Caco-2 (cell line): ENCODE results near the gene RNF167. TPM values are rescaled to one million over a fixed set of nuclear protein-coding genes. Genes with fewer than 3 reads are reported as not detected.

ENCODE experiments used
- BruUV-seq: library from RNA; stranded (reverse); fragments of 400-500 nt; replicated peaks from 2 replicates; lab custom pipeline; 2021; lab: Mats Ljungman, UMichigan
- CTCF ChIA-PET: fragments of 300-600 bp; sonication (Branson Sonifier 250); formaldehyde crosslinking; loops from one replicate; lab custom pipeline; 2022; ENCODE audit warnings: antibody characterized with exemption; lab: Charles Lee
- POLR2A ChIA-PET: fragments of 300-600 bp; sonication (Branson Sonifier 250); formaldehyde crosslinking; loops from one replicate; lab custom pipeline; 2022; ENCODE audit warnings: antibody characterized with exemption; lab: Charles Lee
- DNase-seq, 2 experiments: peaks; one replicate each; pipeline versions ENCODE4 v3.0.0 to v3.0.0-alpha.2; 2020 to 2022
- H3K27me3 ChIP-seq: replicated peaks from 2 replicates; pipeline ENCODE4 v1.6.0; 2011; ENCODE audit warnings: low read length; ENCODE audit not compliant: control insufficient read depth, insufficient read depth
- H3K36me3 ChIP-seq: 2 replicates; pipeline ENCODE4 v1.5.1; 2011; ENCODE audit warnings: low read length; ENCODE audit not compliant: control insufficient read depth, insufficient read depth
- H3K4me1 ChIP-seq: fragments of 250-450 bp; sonication (Bioruptor Pico); 2 replicates; pipeline ENCODE4 v1.5.1; 2020; ENCODE audit warnings: mild to moderate bottlenecking
- H3K4me3 ChIP-seq: 2 replicates; pipeline ENCODE4 v1.5.1; 2011; ENCODE audit warnings: low read depth, mild to moderate bottlenecking, control low read depth, low read length
- H3K9me3 ChIP-seq: fragments of 250-450 bp; sonication (Bioruptor Pico); 2 replicates; pipeline ENCODE4 v1.5.1; 2020; ENCODE audit warnings: mild to moderate bottlenecking, moderate library complexity
- H3K27ac Mint-ChIP-seq: one replicate; pipeline ENCODE4 v1.8.0; 2022; ENCODE audit warnings: mixed read lengths; ENCODE audit not compliant: unreplicated experiment
- H3K27me3 Mint-ChIP-seq: one replicate; pipeline ENCODE4 v1.8.0; 2022; ENCODE audit warnings: mixed read lengths; ENCODE audit not compliant: insufficient read depth, unreplicated experiment
- H3K36me3 Mint-ChIP-seq: one replicate; pipeline ENCODE4 v1.8.0; 2022; ENCODE audit warnings: mild to moderate bottlenecking, mixed read lengths; ENCODE audit not compliant: insufficient read depth, unreplicated experiment
- H3K4me1 Mint-ChIP-seq: one replicate; pipeline ENCODE4 v1.8.0; 2022; ENCODE audit warnings: low read depth, mixed read lengths; ENCODE audit not compliant: unreplicated experiment
- H3K4me3 Mint-ChIP-seq: one replicate; pipeline ENCODE4 v1.8.0; 2022; ENCODE audit warnings: mild to moderate bottlenecking, moderate library complexity, mixed read lengths; ENCODE audit not compliant: unreplicated experiment
- H3K9me3 Mint-ChIP-seq: one replicate; pipeline ENCODE4 v1.8.0; 2022; ENCODE audit warnings: mixed read lengths; ENCODE audit not compliant: unreplicated experiment
- CTCF ChIP-seq, 2 experiments: fragments of 200-600 bp in 1 of 2; IDR thresholded peaks; 1 replicate in 1 of 2; 2 replicates in 1 of 2; pipeline versions ENCODE4 v1.5.1 to v1.8.0; 2011 to 2022; ENCODE audit warnings: antibody characterized with exemption in 1 of 2, control low read depth in 1 of 2, inconsistent platforms in 1 of 2, low read depth in 1 of 2, low read length in 1 of 2, mild to moderate bottlenecking in 1 of 2, moderate library complexity in 1 of 2; ENCODE audit not compliant: insufficient read depth in 1 of 2, severe bottlenecking in 1 of 2, unreplicated experiment in 1 of 2
- intact Hi-C: fragments of 100-400 bp; cut with micrococcal nuclease; formaldehyde crosslinking; loops from one replicate; pipeline ENCODE4 v1.10.0; 2022; ENCODE audit not compliant: unreplicated experiment
- total RNA-seq: library from RNA; stranded (reverse); gene quantifications from 2 replicates; pipeline ENCODE4 v1.2.3, GENCODE V29; 2022

The RNF167 gene
- total RNA-seq, 1 experiment from 2014 or later, result 60.9 TPM

DNA sequence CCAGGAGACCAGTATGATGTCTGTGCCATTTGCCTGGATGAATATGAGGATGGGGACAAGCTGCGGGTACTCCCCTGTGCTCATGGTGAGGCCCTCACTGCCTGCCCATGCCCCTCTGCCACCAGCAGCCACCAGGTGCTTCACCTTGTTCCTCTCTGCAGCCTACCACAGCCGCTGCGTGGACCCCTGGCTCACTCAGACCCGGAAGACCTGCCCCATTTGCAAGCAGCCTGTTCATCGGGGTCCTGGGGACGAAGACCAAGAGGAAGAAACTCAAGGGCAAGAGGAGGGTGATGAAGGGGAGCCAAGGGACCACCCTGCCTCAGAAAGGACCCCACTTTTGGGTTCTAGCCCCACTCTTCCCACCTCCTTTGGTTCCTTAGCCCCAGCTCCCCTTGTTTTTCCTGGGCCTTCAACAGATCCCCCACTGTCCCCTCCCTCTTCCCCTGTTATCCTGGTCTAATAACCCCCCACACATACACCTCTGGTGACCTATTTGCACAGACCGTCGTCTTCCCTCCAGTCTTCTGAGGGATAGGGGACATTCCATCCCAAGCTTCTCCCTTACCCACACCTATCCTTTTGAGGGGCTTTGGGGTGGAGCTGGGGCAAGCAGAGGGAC is 4.6 kb downstream of the RNF167 start:
- Mint-ChIP-seq H3K4me1 (peaks cover 5% of the 10 kb centered on the region), H3K4me3 (no peak overlapping the region), H3K27me3 (no peaks in the 10 kb centered on the region), H3K9me3 (no peaks in the 10 kb centered on the region), H3K36me3 (peaks cover 50% of the 10 kb centered on the region), H3K27ac (peak overlapping the region; percentile 12)
- no TSS peak for BruUV-seq
- no peak overlapping the region for H3K4me3 ChIP-seq
- no peaks in the 10 kb centered on the region for H3K9me3 ChIP-seq
- H3K4me1 ChIP-seq, result 0 out of 2 replicates have a peak, but pooled peaks cover 7% of the 10 kb centered on the region
- H3K27me3 ChIP-seq, result no peaks in the 10 kb centered on the region
- no peaks in the 10 kb centered on the region; the same call in 1 of the 2 replicates for H3K36me3 ChIP-seq
- intact Hi-C loops, result no loop called here
- ChIA-PET CTCF (interaction anchor here (0.7 kb wide), 1 partner anchor 23 kb away, joined by 3 read pairs; the partner anchor contains the start of gene SPAG7), POLR2A (no interaction called here)
- TF ChIP-seq CTCF (IDR thresholded peaks at IDR 0.05; ENCODE audit: insufficient read depth in 1 of 2, low read depth in 1 of 2, low read length in 1 of 2, severe bottlenecking in 1 of 2, unreplicated experiment in 1 of 2), result no peak
- DNase-seq, result no peak

DNA sequence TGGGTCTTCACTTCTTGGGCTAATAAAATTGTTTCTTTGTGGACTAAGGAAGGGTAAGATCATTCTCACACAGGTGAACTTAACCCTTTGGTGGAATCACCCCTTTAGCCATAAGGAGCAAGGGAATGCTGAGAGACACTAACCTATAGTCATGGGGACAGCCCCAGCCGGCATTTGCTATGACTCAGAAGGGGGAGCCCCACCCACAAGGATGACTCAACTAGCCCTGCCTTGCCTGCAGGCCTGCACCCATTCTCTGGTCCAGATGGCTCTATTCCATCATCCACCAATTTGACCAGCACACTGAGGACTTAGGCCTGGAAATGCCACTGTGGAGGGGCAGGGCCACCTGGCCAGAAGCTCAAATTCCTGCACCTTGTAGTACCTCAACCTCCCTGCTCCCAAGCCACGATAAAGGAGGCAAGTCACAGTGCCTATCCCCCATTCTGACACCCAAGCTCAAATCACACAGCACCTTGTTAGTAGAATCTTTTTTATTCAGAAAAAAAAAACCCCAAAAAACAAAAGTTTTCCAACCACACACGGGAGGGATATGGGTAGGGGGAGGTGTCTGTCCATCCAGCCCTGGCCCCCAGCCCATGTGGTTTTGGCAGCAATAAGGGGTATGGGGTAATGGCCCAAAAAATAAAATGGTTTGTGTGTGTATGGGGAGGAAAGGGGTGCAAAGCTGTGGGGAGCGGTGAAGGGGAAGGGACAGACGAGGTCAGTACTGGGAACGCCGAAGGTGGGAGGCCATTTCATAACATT is 5.3 kb downstream of the RNF167 start:
- H3K36me3 Mint-ChIP-seq, result peaks cover 44% of the 10 kb centered on the region

More for the DNA sequence above, 5.3 kb downstream of the RNF167 start:
- no peaks in the 10 kb centered on the region; the same call in 1 of the 2 replicates for H3K36me3 ChIP-seq
- DNase-seq, result peak; percentile 43 to 58
- Mint-ChIP-seq H3K9me3 (no peaks in the 10 kb centered on the region), H3K4me3 (peak overlapping the region; percentile 50), H3K4me1 (peaks cover 5% of the 10 kb centered on the region), H3K27ac (peak overlapping the region; percentile 12), H3K27me3 (no peaks in the 10 kb centered on the region)
- intact Hi-C loops, result no loop called here
- no peak overlapping the region for H3K4me3 ChIP-seq
- H3K27me3 ChIP-seq, result no peaks in the 10 kb centered on the region
- H3K9me3 ChIP-seq, result no peaks in the 10 kb centered on the region
- ChIA-PET CTCF (interaction anchor here (0.7 kb wide), 1 partner anchor 22 kb away, joined by 3 read pairs; the partner anchor contains the start of gene SPAG7), POLR2A (no interaction called here)
- 0 out of 2 replicates have a peak, but pooled peaks cover 7% of the 10 kb centered on the region for H3K4me1 ChIP-seq
- no TSS peak for BruUV-seq
- TF ChIP-seq CTCF (IDR thresholded peaks at IDR 0.05; ENCODE audit: insufficient read depth in 1 of 2, low read depth in 1 of 2, low read length in 1 of 2, severe bottlenecking in 1 of 2, unreplicated experiment in 1 of 2), result no peak
